Neural progenitor cell (in vitro differentiated cells): ENCODE data around the gene MT1M.

Experiments
- CTCF ChIP-seq: fragments of 200-600 bp; sonication (generic); IDR thresholded peaks from 2 replicates; pipeline ENCODE4 v1.5.1; 2017; ENCODE audit warnings: antibody characterized with exemption, mild to moderate bottlenecking
- EZH2 ChIP-seq: fragments of 200-600 bp; sonication (generic); IDR thresholded peaks from 2 replicates; pipeline ENCODE4 v1.6.1; 2017; ENCODE audit warnings: antibody characterized with exemption, mild to moderate bottlenecking, moderate library complexity

- TF ChIP-seq CTCF, result no peak
- TF ChIP-seq EZH2, result no peak
Measured at GRCh38 chr16:56626685-56627084, 5.8 kb upstream of the MT1M start.
